ENCODE data around the gene PTPRT.

GRCh38 chr20:42159808-42160207 lies 1029.9 kb downstream of the PTPRT start:
- no peak for TF ChIP-seq CTCF (IDR thresholded peaks at IDR 0.05)
- TF ChIP-seq POLR2A (IDR thresholded peaks at IDR 0.05) = no peak
